Activated CD8-positive, alpha-beta T cell treated with anti-CD3 and anti-CD28 coated beads for 36 hours (primary cell): ENCODE results near the gene CYP46A1. TPM values are rescaled to one million over a fixed set of nuclear protein-coding genes. Genes with fewer than 3 reads are reported as not detected.

Source experiments
- ATAC-seq: fragments of 200-7000 bp; cut with Tn5 transposase; one replicate; pipeline ENCODE4 v1.10.0; 2021; ENCODE audit warnings: mild to moderate bottlenecking, moderate library complexity
- CTCF ChIA-PET: fragments of 350-600 bp; sonication (Branson Sonifier 250); formaldehyde crosslinking; loops from one replicate; lab custom pipeline; 2021; ENCODE audit warnings: antibody characterized with exemption; lab: Charles Lee
- POLR2A ChIA-PET: fragments of 350-600 bp; sonication (Branson Sonifier 250); formaldehyde crosslinking; loops from one replicate; lab custom pipeline; 2021; ENCODE audit warnings: antibody characterized with exemption; lab: Charles Lee
- DNase-seq: peaks from one replicate; pipeline ENCODE4 v3.0.0-alpha.2; 2020
- H3K27ac Mint-ChIP-seq: one replicate; pipeline ENCODE4 v1.8.0; 2021; ENCODE audit warnings: mild to moderate bottlenecking, mixed read lengths
- H3K27me3 Mint-ChIP-seq: one replicate; pipeline ENCODE4 v1.8.0; 2021; ENCODE audit warnings: mixed read lengths
- H3K36me3 Mint-ChIP-seq: one replicate; pipeline ENCODE4 v1.8.0; 2021; ENCODE audit warnings: low read depth, mixed read lengths
- H3K4me1 Mint-ChIP-seq: one replicate; pipeline ENCODE4 v1.8.0; 2021; ENCODE audit warnings: low read depth, mixed read lengths
- H3K4me3 Mint-ChIP-seq: one replicate; pipeline ENCODE4 v1.8.0; 2021; ENCODE audit warnings: mild to moderate bottlenecking, moderate library complexity, mixed read lengths
- H3K9me3 Mint-ChIP-seq: one replicate; pipeline ENCODE4 v1.8.0; 2021; ENCODE audit warnings: mixed read lengths
- CTCF ChIP-seq: fragments of 200-600 bp; IDR thresholded peaks from one replicate; pipeline ENCODE4 v1.8.0; 2022; ENCODE audit warnings: antibody characterized with exemption, mild to moderate bottlenecking
- intact Hi-C: fragments of 100-400 bp; cut with micrococcal nuclease; formaldehyde crosslinking; loops from one replicate; pipeline ENCODE4 v1.10.0; 2022
- total RNA-seq, 2 experiments: library from RNA; stranded (reverse); gene quantifications; one replicate each; pipeline ENCODE4 v1.2.3, GENCODE V29; 2021

The CYP46A1 gene
- total RNA-seq, 2 experiments from 2014 or later, result 0.16 to 0.20 TPM

- Mint-ChIP-seq H3K27ac (no peak overlapping the region), H3K4me1 (no peaks in the 10 kb centered on the region), H3K4me3 (no peak overlapping the region), H3K27me3 (peaks cover 8% of the 10 kb centered on the region), H3K36me3 (no peaks in the 10 kb centered on the region), H3K9me3 (no peaks in the 10 kb centered on the region)
- CTCF ChIA-PET, result no interaction called here
- ATAC-seq (no peak), DNase-seq (no peak)
- intact Hi-C loops, result no loop called here
- POLR2A ChIA-PET, result no interaction called here
- no peak for TF ChIP-seq CTCF
Observed at GRCh38 chr14:99651953-99652746, 31.9 kb upstream of the CYP46A1 start.

DNA sequence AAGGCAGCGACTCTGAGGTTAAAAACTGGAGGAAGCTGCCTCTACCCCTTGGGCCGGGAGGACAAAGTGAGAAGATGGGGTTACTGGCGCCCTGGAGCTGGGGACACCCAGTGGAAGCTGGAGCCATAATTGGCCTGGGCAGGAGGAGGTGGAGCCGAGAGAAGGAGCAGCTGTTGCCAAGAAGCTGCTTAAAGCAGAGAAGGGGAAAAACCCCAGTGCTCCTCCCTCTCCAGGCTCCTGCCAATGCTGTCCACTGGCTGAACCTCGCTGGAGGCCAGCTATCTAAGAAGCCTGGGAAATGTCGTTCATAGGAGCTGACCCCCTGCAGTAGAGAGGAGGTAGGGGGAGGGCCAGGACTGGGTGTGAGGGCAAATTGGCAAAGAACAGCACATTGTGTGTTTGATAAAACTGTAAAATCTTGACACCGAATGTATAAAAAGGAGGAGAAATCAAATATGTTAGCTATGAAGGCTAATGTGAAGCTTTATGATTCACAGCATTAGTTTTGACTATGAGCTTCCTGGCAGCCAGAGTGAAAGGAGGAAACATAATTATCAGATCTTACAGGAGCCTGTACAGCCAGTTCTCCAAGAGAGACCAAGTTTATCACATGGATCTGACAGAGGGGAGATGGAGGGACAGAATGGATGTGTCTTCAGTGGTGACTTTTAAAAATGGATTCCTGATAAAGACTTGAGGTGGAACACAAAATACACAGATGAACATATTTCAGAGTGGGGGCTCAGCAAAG, 29.7 kb upstream of the CYP46A1 start:
- Mint-ChIP-seq H3K27me3 (peaks cover 24% of the 10 kb centered on the region), H3K36me3 (no peaks in the 10 kb centered on the region), H3K27ac (no peak overlapping the region), H3K9me3 (no peaks in the 10 kb centered on the region), H3K4me3 (no peak overlapping the region), H3K4me1 (no peaks in the 10 kb centered on the region)
- ChIA-PET CTCF (no interaction called here), POLR2A (no interaction called here)
- ATAC-seq, result no peak
- intact Hi-C loops, result no loop called here
- DNase-seq, result no peak
- TF ChIP-seq CTCF, result no peak

GRCh38 chr14:99655521-99655920, 28.6 kb upstream of the CYP46A1 start:
- CTCF ChIA-PET, result interaction anchor here (0.9 kb wide), 1 partner anchor 20 kb away, joined by 3 read pairs; no protein-coding TSS in a partner anchor
- no peak for TF ChIP-seq CTCF
- H3K36me3 Mint-ChIP-seq, result no peaks in the 10 kb centered on the region
- H3K27ac Mint-ChIP-seq, result no peak overlapping the region
- ATAC-seq (no peak), DNase-seq (no peak)
- peaks cover 4% of the 10 kb centered on the region for H3K4me1 Mint-ChIP-seq
- no peaks in the 10 kb centered on the region for H3K9me3 Mint-ChIP-seq
- intact Hi-C loops, result no loop called here
- H3K4me3 Mint-ChIP-seq, result no peak overlapping the region
- H3K27me3 Mint-ChIP-seq, result peaks cover 32% of the 10 kb centered on the region
- POLR2A ChIA-PET, result no interaction called here

DNA sequence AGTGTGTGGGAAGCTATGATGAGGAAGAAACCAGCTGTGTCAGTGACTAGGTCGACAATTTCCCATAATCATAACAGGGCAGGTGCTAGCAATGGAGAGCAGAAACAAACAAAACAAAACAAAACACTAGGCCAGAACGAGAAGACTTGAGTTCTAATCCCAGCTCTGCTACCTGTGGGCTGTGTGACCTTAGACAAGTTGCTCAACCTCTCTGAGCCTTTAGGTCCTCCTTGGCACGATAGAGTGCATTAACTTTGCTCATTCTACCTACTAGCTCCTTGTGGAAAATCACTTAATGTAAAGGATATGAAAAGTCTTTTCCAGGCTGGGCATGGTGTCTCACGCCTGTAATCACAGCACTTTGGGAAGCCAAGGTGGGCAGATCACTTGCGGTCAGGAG, 27.9 kb upstream of the CYP46A1 start:
- H3K36me3 Mint-ChIP-seq, result no peaks in the 10 kb centered on the region
- intact Hi-C loops, result no loop called here
- POLR2A ChIA-PET, result no interaction called here
- DNase-seq (no peak), ATAC-seq (no peak)
- no peak for TF ChIP-seq CTCF
- CTCF ChIA-PET, result interaction anchor here (1.5 kb wide), 1 partner anchor 74 kb away, joined by 4 read pairs; no protein-coding TSS in a partner anchor
- no peaks in the 10 kb centered on the region for H3K9me3 Mint-ChIP-seq
- H3K4me1 Mint-ChIP-seq, result peaks cover 4% of the 10 kb centered on the region
- H3K4me3 Mint-ChIP-seq, result no peak overlapping the region
- peaks cover 38% of the 10 kb centered on the region for H3K27me3 Mint-ChIP-seq
- H3K27ac Mint-ChIP-seq, result no peak overlapping the region

- no peak for DNase-seq
- no peak overlapping the region for H3K4me3 Mint-ChIP-seq
Observed at GRCh38 chr14:99657645-99658155, 26.4 kb upstream of the CYP46A1 start.

More at GRCh38 chr14:99657645-99658155, 26.4 kb upstream of the CYP46A1 start:
- no peak overlapping the region for H3K27ac Mint-ChIP-seq
- intact Hi-C loops, result no loop called here
- ChIA-PET POLR2A (no interaction called here), CTCF (interaction anchor here (1.3 to 1.5 kb wide), 3 partner anchors 11 to 72 kb away, joined by 3 to 4 read pairs (median 4); no protein-coding TSS in a partner anchor)
- no peak for ATAC-seq
- no peaks in the 10 kb centered on the region for H3K36me3 Mint-ChIP-seq
- H3K27me3 Mint-ChIP-seq, result peaks cover 42% of the 10 kb centered on the region
- no peaks in the 10 kb centered on the region for H3K9me3 Mint-ChIP-seq
- no peak for TF ChIP-seq CTCF
- H3K4me1 Mint-ChIP-seq, result peaks cover 4% of the 10 kb centered on the region
